ENCODE results near the gene ATP6AP2.
"Not testable (repeated sequence)": the region's sequence is repeated elsewhere in the genome, so short reads cannot be mapped to it uniquely, and the experiment has no call there.

Gene ATP6AP2, protein sequence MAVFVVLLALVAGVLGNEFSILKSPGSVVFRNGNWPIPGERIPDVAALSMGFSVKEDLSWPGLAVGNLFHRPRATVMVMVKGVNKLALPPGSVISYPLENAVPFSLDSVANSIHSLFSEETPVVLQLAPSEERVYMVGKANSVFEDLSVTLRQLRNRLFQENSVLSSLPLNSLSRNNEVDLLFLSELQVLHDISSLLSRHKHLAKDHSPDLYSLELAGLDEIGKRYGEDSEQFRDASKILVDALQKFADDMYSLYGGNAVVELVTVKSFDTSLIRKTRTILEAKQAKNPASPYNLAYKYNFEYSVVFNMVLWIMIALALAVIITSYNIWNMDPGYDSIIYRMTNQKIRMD

GRCh38 chrX:40580537-40581335 is at the start of gene ATP6AP2:
ATP6AP2 (plus strand) TSS chrX:40580970; CDS start chrX:40581066, 96 bp downstream.
- peak; percentile 94 for DNase-seq

DNA sequence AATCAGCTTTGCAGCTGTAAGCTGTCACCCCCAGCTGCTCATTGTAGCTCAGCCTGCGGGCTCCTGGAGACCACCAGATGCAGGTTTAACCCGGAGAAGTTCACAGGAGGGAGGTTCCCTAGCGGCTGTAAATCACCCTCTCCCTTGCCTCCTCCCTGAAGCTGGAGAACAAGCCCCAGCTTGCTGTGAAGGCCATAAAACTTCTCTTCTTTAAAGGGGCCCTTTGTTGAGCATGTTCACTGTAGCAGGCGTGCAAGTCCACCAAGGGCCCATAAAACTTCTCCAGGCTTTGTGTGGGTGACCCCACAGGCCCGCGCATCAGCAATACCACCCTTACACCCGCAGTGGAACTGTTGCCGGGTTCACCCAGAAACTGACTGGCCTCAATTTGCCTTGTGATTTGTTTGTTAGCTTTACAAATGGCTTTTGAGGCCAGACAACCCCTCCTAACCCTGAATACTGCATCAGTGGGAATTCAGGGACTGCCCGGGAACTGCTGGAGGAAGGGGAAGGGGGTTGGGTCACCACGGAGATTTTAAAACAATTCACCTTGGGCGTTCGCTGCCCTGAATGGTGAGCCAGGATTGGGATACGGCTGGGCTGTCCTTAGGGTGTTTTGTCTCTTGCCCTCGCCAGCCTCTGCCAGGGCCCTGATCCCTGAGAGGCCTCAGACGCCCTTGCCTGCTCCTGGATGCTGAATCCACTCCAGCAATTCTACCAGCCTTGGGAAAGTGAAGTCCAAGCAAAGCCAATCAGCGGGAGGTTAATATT is 49.5 kb upstream of the ATP6AP2 start:
- no peak for DNase-seq

DNA sequence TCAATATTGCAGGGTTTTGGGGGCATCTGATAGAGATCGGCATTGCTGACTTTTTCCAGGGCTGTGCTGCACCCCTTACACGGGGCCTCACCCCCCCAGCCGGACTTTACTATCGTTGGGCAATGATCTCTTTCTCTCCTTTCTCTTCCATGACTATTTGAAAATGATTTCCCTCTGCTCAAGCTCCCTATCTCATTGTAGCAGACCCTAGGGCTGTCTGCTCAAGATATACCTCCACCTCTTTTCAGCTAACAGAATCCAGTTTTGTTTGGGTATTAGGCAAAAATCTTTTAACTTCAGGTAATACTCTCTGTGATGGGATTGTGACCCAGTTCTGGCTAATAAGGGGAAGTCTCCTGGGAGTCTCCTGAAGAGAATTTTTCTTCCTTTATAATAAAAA is 43.5 kb upstream of the ATP6AP2 start:
- DNase-seq: no peak

- no peak for DNase-seq
Measured at GRCh38 chrX:40538406-40538805, 42.4 kb upstream of the ATP6AP2 start.

- DNase-seq: peak; percentile 53
Measured at GRCh38 chrX:40539214-40540142, 41.3 kb upstream of the ATP6AP2 start.

DNA sequence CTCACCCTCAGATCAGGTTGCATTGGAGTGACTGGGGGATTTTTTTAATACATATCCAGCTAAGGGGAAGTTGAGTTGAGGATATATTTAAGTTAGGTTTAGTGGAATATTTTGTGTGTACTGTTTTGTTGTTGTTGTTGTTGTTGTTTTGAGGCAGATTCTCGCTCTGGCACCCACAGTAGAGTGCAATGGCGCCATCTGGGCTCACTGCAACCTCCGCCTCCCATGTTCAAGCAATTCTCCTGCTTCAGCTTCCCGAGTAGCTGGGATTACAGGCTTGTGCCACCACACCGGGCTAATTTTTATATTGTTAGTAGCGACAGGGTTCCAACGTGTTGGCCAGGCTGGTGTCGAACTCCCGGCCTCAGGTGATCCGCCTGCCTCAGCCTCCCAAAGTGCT is 38.6 kb upstream of the ATP6AP2 start:
- no peak for DNase-seq

- no peak for DNase-seq
Measured at GRCh38 chrX:40542972-40543371, 37.8 kb upstream of the ATP6AP2 start.

DNA sequence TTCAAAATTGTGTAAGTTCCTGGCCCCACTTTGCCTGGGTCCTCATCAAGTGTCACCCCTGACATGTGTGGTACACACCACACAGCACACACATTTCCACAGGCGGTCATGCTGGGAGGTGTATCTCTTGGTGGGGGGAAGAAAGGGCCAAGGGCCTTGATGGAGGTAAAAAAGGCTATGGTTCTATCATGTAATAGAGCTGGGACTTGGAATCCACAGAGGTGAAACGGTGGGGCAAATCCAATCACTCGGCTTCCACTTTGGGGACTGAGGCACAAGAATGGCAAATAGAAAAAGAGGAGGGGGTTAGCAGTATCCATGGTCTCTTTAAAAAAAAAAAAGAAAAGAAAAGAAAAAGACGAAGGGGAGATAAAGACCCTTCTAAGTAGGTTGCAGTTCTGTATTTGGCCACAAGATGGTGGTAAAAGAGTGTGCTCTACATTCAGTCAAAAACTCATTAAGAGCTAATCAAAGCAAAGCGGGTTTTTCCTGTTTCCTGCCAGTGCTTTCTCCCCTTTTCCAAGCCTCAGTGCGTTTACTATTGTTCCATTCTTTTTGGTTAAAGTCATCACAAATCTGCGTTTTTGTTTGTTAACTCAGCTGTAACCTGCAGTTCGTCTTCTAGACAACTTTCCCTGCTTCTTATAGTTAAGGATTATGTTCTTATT is 37.0 kb upstream of the ATP6AP2 start:
- DNase-seq: no peak

GRCh38 chrX:40544343-40545266 is 36.2 kb upstream of the ATP6AP2 start:
- no peak for DNase-seq

GRCh38 chrX:40546870-40547269 is 33.9 kb upstream of the ATP6AP2 start:
- DNase-seq: no peak

DNA sequence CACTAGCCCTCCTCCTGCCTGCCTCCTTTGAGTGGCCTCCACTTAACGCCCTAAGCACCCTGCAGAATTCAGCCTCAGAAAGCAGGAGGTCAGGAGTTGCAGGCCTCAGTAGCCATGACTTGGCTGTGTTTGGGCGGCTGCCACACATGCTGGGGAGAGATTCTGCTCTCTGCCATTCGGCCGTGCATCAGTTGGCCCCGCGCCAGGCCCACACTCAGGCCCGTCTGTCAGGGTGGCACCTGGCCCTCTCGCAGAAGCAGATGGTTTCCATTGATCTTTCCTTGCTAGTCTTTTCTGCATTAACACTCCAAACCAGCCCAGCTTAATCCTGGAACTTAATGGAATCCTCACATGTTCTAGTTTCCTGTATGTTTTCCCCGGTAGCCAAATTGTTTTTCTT is 30.7 kb upstream of the ATP6AP2 start:
- DNase-seq: peak; percentile 35

DNA sequence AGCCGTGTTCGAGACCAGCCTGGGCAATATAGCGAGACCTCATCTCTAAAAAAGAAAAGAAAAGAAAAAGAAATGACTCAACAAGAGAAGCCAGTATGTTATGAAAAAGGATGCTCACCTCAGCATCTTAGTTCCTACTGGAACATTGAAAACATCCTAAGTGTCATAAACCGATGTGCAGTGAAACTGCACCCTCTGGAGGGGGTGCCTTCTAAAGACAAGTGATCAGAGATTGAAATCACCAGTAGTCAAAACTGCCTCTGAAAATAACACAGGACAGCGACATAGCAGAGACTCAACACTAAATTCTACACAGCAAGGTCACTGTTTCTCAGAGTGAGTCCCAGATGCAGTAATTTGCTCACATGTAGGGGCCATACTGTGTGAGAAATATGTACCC is 28.0 kb upstream of the ATP6AP2 start:
- DNase-seq: no peak

- DNase-seq: no peak
Measured at GRCh38 chrX:40558590-40558989, 22.2 kb upstream of the ATP6AP2 start.

- no peak for DNase-seq
Measured at GRCh38 chrX:40563784-40564183, 17.0 kb upstream of the ATP6AP2 start.

- DNase-seq: no peak
Measured at GRCh38 chrX:40564447-40564846, 16.3 kb upstream of the ATP6AP2 start.

DNA sequence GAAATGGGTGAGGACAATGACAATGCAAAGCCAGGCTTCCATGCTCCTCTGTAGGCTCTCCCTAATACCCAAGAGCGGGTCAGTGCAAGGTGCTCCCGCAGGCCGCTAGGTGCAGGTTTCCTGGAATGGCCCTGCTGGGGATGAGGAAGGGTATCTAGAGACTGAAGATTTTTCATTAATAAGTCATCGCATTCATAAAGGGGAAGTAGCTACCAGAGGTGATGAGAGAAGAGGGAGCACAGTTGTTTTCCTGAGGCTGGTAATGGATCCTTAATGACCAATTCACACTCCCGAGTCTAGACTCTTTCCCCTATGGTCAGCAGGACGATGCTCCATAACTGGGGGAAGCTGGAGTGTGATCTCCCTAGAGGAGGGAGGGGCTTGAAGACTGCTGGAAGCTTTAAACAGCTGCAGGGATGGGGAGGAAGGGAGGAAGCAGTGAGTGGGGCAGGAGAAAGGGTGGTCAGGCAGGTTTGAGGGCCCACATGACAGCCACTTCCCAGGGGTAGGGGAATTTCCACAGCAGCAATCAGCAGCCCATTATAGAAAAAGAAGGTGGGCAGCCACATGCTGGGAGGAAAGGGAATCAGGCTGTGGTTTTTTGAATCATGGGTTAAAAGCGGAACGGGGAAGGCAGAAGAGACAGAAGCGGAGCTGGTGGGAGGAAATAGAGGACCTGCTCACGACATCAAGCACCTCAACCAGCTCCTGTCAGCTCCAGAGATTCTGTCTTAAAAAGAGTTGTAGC is 10.2 kb upstream of the ATP6AP2 start:
- DNase-seq: no peak

GRCh38 chrX:40571164-40571563 is 9.6 kb upstream of the ATP6AP2 start:
- not testable (repeated sequence) for DNase-seq

DNA sequence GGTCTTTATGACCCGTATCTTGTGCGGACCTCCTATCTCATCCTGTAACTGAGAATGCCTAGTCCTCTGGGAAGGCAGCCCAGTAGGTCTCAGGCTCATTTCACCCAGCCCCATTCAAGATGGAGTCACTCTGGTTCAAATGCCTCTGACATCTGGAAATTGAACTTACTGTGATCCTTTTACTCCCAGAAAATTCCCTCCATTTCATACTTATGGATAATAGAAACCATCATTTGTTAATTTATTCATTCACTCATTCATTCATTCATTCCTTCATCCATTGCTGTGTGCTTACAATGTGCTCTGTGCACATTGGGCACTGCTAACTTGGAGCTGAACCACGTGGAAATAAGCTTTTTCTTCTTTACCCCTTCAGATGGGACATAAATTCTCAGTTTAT is 9.2 kb upstream of the ATP6AP2 start:
- DNase-seq: no peak

DNA sequence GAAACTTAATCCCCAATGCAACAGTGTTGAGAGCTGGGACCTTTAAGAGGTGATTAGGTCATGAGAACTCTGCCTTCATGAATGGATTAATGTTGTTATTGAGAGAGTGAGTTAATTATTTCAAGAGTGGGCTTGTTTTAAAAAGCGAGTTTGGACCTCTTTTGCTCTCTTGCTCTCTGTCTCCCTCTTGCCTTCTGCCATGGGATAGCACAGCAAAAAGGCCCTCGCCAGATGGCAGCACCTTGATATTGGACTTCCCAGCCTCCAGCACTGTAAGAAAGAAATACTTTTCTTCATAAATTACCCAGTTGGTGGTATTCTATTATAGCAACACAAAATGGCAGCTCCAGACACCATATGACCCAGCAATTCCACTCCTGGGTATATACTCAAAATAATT is 7.0 kb upstream of the ATP6AP2 start:
- DNase-seq: no peak

DNA sequence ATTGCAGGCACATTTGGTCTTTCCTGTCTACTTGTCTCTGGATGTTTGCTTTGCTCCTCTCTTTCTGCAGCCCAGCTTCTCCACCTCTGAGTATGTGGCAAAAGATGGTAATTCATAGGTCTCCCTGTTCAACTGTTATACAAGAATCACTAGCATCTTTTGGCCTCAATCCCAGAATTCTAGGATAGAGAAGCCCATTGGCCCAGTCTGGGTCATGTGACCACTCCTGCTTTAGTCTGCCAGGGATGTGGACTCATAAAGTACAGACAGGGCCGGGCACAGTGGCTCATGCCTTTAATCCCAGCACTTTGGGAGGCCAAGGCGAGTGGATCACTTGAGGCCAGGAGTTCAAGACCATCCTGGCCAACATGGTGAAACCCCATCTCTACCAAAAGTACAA is 5.4 kb upstream of the ATP6AP2 start:
- DNase-seq: not testable (repeated sequence)

Data from right hindlimb (tissue), 1 donor.